Chondrocyte (in vitro differentiated cells): ENCODE data around the gene EXD2. TPM values are rescaled to one million over a fixed set of nuclear protein-coding genes. Genes with fewer than 3 reads are reported as not detected.

Source experiments
- DNase-seq: peaks from one replicate; pipeline ENCODE4 v3.0.0; 2021; ENCODE audit warnings: mixed read lengths, low spot score
- H3K27ac Mint-ChIP-seq: one replicate; pipeline ENCODE4 v1.8.0; 2021; ENCODE audit warnings: mild to moderate bottlenecking, moderate library complexity, mixed read lengths; ENCODE audit not compliant: unreplicated experiment
- H3K27me3 Mint-ChIP-seq: 2 replicates; pipeline ENCODE4 v1.8.0; 2021; ENCODE audit warnings: low read depth, mixed read lengths
- H3K36me3 Mint-ChIP-seq: 2 replicates; pipeline ENCODE4 v1.8.0; 2021; ENCODE audit warnings: low read depth, mixed read lengths
- H3K4me1 Mint-ChIP-seq: 2 replicates; pipeline ENCODE4 v1.8.0; 2021; ENCODE audit warnings: low read depth, mild to moderate bottlenecking, mixed read lengths
- H3K4me3 Mint-ChIP-seq: one replicate; pipeline ENCODE4 v1.8.0; 2021; ENCODE audit warnings: mild to moderate bottlenecking, moderate library complexity, mixed read lengths; ENCODE audit not compliant: unreplicated experiment
- H3K9me3 Mint-ChIP-seq: 2 replicates; pipeline ENCODE4 v1.8.0; 2021; ENCODE audit warnings: low read depth, mixed read lengths
- CTCF ChIP-seq: fragments of 200-600 bp; sonication (generic); IDR thresholded peaks from 2 replicates; pipeline ENCODE4 v1.5.0; 2021; ENCODE audit warnings: antibody characterized with exemption, mild to moderate bottlenecking, moderate library complexity
- total RNA-seq: library from RNA; stranded (reverse); gene quantifications from 3 replicates; pipeline ENCODE4 v1.2.1, GENCODE V29; 2021

Gene EXD2
- total RNA-seq, 1 donor from 2014 or later = 27.0 TPM

DNA sequence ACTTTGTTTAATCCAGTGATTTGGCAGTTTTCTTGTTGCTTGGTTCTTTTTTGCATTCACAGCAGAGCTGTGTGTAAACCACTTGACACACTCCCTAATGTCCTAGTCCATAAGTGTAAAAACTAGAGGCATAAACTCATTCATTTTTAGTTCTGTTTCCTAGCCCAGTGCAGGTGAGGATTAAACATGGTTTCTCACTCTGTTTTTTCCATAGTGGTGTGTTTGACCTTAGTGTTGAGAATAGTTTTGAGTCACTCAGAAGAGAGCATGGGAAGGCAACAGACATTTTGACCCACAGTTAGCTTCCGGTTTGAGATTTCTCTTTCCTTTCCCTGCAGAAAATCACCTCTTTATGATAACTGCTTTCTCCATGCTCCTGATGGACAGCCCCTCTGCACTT is 44.4 kb downstream of the EXD2 start:
- H3K27ac Mint-ChIP-seq = no peak overlapping the region
- TF ChIP-seq CTCF = no peak
- H3K4me3 Mint-ChIP-seq = no peak overlapping the region
- H3K27me3 Mint-ChIP-seq = no peaks in the 10 kb centered on the region
- no peak for DNase-seq
- peaks cover 41% of the 10 kb centered on the region for H3K36me3 Mint-ChIP-seq
- H3K9me3 Mint-ChIP-seq = no peaks in the 10 kb centered on the region
- H3K4me1 Mint-ChIP-seq = peaks cover 3% of the 10 kb centered on the region

GRCh38 chr14:69237142-69237541 is 45.8 kb downstream of the EXD2 start:
- Mint-ChIP-seq H3K27ac (no peak overlapping the region), H3K27me3 (no peaks in the 10 kb centered on the region), H3K4me1 (peaks cover 3% of the 10 kb centered on the region), H3K36me3 (peaks cover 36% of the 10 kb centered on the region), H3K9me3 (no peaks in the 10 kb centered on the region), H3K4me3 (no peak overlapping the region)
- no peak for DNase-seq
- no peak for TF ChIP-seq CTCF

- no peak for TF ChIP-seq CTCF
- no peaks in the 10 kb centered on the region for H3K27me3 Mint-ChIP-seq
- no peaks in the 10 kb centered on the region for H3K9me3 Mint-ChIP-seq
- DNase-seq = no peak
- H3K4me1 Mint-ChIP-seq = peaks cover 5% of the 10 kb centered on the region
- H3K4me3 Mint-ChIP-seq = no peak overlapping the region
- H3K36me3 Mint-ChIP-seq = peaks cover 32% of the 10 kb centered on the region
- H3K27ac Mint-ChIP-seq = no peak overlapping the region
Observed at GRCh38 chr14:69237584-69237983, 46.3 kb downstream of the EXD2 start.

GRCh38 chr14:69238883-69239282 is 47.6 kb downstream of the EXD2 start:
- no peak overlapping the region for H3K4me3 Mint-ChIP-seq
- no peak for TF ChIP-seq CTCF
- H3K27ac Mint-ChIP-seq = no peak overlapping the region
- no peak for DNase-seq
- no peaks in the 10 kb centered on the region for H3K27me3 Mint-ChIP-seq
- peaks cover 9% of the 10 kb centered on the region for H3K4me1 Mint-ChIP-seq
- H3K36me3 Mint-ChIP-seq = peaks cover 29% of the 10 kb centered on the region
- no peaks in the 10 kb centered on the region for H3K9me3 Mint-ChIP-seq

GRCh38 chr14:69240527-69241173 is 49.4 kb downstream of the EXD2 start:
- Mint-ChIP-seq H3K4me3 (no peak overlapping the region), H3K27me3 (no peaks in the 10 kb centered on the region), H3K36me3 (peaks cover 26% of the 10 kb centered on the region), H3K4me1 (peaks cover 6% of the 10 kb centered on the region), H3K27ac (no peak overlapping the region), H3K9me3 (no peaks in the 10 kb centered on the region)
- DNase-seq = no peak
- no peak for TF ChIP-seq CTCF
